HTR-8/SVneo (cell line): Measurements from ENCODE around the gene OSBPL5.
A peak's percentile ranks its signal among the peaks of the same experiment; 100 is the strongest.

Experiments used
- DNase-seq: peaks from one replicate; pipeline ENCODE4 v3.0.0; 2011; ENCODE audit warnings: low spot score, mixed read lengths; ENCODE audit not compliant: insufficient read length
- FAIRE-seq: peaks from 2 replicates; lab custom pipeline; 2011; peaks lifted over from hg19 to GRCh38; lab: Jason Lieb, UNC

OSBPL5 gene

DNA sequence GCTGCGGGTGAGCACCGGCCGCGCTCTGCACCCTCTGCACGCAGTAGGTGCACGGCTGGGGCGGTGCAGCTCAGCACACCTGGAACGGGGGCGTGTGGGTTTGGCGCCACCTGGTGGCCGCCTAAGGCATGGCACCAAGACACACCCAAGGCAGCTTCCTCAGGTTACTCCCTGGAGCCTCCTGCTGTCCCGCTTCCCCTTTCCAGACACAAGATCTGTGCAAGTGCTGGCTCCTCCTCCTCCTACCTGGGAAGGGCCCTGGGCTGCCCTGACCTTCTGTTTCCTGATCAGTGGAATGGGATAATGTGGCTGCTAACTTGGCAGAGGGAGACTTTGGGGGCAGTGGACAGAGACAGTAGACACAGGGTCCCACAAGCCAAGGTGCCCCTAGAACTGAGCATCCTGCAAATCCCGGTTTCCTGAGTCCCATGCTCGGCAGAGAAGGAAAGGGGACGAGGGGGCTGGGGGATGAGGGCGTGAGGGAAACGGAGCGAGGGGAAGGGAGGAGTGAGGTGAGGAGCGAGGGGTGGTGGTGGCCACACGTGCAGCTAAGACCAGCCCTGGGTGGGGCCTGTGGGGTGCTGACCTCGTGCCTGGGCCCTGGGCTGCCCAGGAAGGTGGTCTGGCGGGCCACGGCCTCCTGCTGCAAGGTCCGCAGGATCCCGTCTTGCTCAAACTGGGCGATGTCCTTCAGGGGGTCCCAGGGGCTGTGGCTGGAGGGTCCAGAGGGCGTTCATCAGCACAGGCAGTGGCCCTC, 73.1 kb downstream of the OSBPL5 start:
- DNase-seq, result peak; percentile 91
- peak; percentile 95 for FAIRE-seq

DNA sequence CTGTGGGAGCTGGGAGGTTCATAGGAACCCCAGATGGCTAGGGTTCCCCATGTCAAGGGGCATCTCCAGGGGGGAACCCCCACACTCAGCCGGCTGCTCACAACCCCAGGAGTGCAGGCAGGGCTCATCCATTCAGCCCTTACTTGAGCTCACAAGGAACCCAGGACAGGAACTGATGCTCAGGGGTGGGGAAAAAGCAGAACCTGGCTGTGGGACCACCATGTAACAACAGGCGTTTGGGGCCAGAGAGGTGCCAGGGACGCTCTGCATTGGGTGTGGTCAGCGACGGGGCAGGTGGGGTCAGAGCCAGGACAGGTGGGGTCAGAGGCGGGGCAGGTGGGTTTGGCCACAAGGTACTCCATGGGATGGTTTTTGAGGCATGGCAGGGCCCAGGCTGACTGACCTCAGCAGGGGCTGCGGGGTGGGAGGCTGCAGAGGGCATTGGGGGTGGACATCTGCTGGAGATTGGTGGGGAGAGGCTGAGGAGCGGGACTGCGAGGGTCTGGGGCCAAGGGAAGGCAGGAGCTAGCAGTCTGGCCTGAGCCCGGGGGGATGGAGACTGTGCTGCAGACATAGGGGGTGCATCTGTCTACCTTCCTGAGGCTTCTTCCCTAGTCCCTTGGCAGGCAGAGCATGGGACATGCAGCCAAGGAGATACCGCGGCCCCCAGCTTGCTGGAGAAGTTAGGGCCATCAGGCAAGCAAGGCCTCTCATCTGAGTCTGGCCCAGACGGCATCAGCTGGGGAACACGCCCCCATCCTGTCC, 73.8 kb downstream of the OSBPL5 start:
- FAIRE-seq (no peak), DNase-seq (no peak)

DNA sequence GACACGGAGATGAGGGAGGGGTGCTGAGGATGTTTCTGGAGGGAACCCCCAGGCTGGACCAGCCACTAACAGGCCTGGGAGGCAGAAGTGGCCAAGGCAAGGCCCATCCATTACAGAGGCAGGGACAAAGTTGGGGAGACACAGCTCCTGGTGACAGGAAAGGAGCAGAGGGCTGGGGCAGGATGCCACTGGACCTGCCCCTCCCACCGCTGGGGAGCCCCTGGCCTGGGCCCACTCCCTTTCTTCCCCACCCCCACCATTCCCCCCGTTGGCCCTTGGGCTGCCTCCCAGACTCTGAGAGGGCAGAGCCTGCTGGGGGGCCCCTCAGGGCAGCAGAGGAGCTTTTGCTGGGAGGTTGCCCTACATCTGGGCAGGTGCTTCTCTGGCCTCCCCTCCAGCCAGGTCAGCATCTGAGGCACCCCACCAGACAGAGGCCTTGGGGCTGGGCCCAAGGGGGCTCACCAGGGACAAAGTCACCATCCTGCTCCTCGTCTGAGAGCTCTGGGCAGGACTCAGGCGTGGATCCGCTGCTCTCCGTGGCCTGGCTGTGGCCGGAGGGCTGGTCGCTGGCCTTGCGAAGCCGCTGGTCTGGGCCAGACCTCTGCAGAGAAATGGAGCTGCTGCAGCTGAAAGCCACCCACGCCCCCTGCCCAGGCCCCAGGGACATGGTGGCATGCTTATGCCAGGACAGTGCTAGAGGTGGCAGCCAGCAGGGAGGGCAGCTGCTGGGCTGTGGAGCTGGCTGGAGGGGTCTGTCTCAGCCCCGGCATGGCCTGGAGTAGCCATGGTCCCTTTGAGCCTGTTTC, 74.8 kb downstream of the OSBPL5 start:
- no peak for FAIRE-seq

DNA sequence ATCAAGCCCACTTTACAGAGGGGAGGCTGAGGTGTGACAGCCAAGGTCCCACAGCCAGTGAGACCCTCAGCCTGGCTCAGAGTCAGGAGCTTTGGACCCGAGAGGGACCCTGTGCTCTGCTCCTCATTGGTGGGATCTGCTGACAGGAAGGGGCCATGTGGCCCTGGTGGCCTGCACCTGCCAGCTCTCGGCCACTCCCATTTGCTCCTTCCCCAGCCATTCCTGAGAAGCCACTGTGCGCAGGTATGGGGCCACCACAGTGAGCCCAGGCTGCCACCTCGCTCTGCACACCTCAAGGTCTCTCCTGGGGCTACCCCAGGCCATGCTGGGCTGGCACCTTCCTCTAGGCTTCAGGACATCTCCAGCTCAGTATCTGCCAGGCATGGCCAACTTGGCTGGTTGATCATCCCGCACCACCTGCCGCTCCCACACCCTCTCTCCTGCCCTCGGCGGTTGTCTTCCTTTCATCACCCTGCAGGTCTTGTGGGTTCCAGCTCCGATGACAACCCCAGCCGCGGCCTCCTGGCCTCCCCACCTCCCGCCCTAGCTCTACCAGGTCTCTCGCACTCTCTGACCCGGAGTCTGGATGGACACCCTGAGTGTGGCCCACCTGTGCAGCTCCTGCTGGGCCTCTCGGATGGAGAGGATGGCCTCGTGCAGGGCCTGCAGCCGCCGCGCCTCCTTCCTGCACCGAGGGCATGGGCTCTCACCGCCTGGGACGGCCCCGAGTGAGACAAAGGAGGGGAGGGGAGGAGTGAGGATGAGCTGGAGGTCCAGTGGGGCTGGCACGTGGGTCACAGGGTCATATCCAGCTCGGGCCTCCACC, 75.7 kb downstream of the OSBPL5 start:
- DNase-seq, result no peak
- no peak for FAIRE-seq

More for the DNA sequence above, 74.8 kb downstream of the OSBPL5 start:
- DNase-seq, result no peak

DNA sequence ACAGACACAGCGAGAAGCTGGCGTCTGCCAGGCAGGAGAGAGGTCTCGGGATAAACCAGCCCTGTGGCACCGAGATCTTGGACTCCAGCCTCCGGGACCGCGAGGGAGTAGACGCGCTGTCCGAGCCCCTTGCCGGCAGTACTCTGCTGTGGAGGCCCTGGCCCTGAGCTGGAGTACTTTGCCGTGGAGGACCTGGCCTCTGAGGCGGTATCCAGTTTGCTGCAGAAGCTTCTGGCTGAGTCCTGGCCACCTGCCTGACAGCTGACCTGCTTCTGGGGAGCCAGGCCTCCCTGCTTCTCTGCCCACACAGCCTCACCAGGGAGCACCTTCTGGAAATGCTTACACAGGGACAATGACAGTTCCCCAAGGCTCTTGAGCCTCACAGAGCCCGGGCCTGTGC, 76.3 kb downstream of the OSBPL5 start:
- DNase-seq (no peak), FAIRE-seq (no peak)

DNA sequence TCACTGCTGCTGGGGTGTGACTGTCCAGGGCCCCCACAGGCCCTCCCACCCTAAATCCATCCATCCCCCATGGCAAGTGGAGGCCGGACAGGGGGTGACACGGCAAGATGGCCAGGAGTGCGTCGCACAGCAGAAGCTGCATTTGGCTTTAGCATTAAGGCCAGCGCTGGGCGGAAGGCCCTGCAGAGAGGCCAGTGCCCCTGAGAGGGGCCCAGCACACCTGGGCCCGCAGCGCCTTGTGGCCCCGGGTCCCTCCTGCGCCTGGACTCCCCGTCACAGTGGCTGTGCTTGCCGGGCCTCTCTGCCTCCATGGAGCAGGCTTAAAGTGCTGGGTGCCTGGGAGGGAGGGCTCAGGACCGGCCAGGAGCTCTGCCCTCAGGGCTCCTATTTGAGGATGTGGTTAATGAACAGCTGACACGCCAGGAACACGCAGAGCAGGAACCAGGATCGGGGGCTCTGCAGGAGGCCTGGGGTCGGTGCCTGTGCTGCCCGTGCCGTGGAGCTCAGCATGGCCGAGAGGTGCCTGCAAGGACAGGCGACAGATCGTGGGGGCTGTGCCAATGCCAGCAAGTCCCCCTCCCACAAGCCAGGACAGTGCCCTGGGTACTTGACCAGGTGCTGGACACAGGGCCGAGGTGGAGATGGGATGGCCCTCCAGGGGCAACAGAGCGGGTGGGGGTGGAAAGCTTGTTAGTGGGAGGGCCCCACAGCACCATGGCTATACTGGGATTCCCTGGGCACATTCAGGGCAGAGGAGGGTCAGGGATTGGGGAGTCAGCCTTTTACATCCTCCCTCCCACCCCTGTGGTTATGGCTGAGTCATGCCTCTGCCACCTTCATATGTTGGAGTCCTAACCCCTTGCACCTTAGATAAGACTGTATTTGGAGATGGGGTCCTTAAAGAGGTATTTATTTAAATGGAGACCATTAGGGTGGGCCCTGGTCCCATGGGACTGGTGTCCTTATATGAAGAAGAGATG, 77.0 kb downstream of the OSBPL5 start:
- DNase-seq, result no peak
- peak; percentile 52 for FAIRE-seq

DNA sequence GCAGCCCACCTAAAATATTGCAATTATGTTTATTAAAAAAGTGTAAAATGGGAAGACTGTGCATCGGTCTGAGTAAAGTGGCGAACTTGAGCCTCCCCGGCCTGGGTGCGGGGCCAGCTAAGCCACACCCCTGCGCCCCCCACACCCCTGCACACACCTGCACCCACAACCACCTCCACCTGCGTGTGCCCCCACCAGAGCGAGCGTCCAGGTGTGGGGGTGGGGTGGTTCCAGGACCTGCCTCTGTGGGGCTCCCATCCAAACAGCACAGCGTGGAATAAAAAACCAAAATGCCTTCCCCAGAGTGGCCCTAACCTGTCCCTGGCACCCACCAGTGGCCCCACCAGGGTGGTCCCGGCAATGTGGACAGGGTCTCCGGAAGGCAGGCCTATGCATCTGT, 77.7 kb downstream of the OSBPL5 start:
- DNase-seq, result no peak
- FAIRE-seq, result no peak

DNA sequence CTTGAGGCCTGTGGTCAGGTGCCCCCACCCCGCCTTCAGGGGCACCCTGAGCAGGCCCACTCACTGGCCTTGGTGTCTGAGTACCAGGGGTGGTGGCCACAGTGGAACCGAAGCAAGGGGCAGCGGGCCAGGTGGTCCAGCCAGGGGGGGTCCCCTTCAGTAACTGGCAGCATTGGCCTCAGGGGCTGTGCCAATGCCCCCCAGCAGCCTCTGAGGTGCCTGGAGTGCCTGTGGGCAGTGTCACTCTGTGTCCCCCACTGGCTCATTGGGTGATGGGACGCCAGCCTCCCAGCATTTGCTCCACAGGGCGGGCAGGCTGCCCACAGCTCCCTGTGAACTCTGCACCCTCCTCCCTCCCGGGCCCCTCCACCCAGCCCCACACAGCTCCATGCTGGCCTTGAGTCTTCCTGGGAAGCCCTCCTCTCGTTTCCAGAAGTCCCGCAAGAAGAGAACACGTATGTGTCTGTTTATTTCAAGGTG, 78.4 kb downstream of the OSBPL5 start:
- FAIRE-seq, result no peak
- no peak for DNase-seq

DNA sequence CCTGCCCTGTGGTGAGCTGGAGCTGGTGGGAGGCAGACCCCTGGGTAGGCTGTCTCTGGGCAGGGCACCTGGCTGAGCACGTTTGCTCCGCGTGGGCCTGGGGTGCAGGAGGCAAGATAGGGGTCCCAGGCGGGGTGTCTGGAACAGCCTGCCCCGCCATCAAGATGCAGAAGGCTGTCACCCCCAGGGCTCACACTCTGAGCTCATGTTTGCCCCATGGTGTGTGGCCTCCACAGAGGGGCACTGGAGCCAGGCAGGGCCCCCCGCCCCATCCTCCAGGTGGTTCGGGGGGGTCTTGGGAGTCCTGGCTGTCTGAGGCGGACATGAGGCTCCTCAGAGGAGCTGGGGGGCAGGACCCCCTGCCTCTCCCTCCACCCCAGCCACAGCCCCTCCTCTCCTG, 79.0 kb downstream of the OSBPL5 start:
- FAIRE-seq (no peak), DNase-seq (no peak)

DNA sequence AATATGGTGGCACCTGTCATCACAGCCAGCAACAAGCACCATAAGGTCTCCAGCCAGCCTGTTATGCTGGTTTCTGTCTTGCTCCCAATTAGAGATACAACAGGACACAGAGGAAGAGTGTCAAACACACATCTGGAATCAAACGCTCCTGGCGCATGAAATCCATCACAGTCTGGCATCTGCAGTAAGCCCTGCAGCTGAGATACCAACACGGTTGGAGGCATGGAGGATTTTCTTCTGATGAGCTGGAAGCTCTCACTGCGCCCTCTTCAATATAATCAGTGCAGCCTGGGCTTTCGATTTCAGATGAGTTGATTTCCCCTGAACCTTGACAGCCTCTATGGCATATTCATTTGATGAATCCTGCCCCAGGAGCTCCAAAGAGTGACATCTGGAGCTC, 80.1 kb downstream of the OSBPL5 start:
- FAIRE-seq (no peak), DNase-seq (no peak)

DNA sequence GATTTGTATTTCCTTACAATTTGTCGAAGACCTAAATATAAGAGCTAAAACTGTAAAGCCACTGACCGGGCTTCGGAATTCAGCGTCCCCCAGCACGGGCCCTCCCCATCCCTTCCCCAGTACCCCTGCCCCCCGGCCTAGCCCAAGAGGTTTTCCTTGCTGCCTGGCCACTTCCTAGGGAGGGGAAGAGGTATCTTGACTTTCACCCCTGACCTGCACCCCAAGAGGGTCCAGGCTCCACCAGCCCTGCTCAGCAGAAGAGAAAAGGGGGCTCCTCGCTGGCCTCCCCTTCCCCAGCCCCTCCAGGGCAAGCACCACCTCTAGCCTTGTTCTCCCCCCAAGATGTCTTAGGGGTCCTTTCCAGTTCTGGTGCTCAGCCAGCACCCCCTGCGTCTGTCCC, 81.8 kb downstream of the OSBPL5 start:
- FAIRE-seq, result no peak

DNA sequence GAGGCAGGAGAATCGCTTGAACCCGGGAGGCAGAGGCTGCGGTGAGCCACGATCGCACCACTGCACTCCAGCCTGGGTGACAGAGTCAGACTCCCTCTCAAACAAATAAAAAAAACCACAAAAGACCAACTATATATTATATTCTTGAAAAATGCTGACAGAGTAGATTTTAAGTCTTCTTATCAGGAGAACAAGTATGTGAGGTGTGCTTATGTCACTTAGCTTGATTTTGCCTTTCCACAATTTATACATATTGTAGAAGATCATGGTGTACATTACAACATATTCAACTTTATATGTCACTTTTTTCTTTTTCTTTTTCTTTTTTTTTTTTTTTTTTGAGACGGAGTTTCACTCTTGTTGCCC, 83.7 kb downstream of the OSBPL5 start:
- FAIRE-seq, result no peak

More for the DNA sequence above, 81.8 kb downstream of the OSBPL5 start:
- DNase-seq, result no peak

DNA sequence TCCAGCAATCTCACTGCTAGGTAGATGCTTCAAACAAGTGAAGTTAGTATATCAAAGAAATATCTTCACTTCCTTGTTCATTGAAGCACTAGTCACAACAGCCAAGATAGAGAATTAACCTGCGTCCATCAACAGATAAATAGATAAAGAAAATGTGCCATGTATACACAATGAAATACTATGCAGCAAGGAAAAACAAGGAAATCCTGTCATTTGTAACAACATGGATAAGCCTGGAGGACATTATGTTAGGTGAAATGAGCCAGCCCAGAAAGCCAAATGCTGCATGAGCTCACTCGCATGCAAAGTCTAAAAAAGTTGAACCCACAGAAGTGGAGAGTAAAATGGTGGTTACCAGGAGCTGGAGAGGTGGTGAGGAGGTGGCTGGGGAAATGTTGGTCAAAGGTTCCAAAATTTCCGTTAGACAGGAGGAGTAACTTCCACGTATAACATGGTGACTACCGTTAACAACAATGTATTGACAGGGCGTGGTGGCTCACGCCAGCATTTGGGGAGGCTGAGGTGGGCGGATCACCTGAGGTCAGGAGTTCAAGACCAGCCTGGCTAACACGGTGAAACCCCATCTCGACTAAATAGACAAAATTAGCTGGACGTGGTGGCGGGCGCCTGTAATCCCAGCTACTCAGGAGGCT, 84.3 kb downstream of the OSBPL5 start:
- no peak for DNase-seq
- FAIRE-seq, result no peak

More for the DNA sequence above, 83.7 kb downstream of the OSBPL5 start:
- no peak for DNase-seq

DNA sequence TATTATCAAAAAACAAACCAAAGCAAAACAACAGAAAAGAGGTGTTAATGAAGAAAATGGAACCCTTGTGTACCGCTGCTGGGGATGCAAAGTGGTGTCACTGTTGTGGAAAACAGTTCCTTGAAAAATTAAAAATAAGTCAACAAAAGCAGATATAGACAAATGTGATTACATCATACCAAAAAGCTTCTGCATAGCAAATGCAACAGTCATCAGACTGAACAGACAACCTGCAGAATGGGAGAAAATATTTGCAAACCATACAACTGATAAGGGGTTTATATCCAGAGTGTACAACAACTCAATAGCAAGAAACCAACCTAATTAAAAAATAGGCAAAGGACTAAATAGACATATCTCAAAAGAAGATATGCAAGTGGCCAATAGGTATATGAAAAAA, 85.0 kb downstream of the OSBPL5 start:
- no peak for FAIRE-seq
- no peak for DNase-seq

DNA sequence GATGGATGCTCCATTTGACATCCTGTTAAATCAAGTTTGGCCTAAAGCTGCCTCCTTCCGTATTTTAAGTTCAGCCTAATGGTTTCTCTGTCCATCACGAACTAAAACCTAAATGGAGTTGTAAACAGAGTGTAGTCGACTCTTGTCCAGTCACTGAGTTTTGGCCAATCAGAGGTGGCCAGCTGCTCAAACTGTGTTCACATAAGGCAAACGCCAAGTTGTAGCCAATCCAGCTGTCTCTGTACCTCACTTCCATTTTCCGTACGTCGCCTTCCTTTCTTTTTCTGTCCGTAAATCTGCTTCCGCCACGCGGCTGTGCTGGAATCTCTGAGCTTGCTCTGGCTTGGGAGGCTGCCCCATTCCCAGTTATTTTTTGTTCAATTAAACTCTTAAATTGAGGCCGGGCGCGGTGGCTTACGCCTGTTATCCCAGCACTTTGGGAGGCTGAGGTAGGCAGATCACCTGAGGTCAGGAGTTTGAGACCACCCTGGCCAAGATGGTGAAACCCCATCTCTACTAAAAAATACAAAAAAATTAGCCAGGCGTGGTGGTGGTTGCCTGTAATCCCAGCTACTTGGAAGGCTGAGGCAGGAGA, 87.2 kb downstream of the OSBPL5 start:
- FAIRE-seq (no peak), DNase-seq (no peak)

DNA sequence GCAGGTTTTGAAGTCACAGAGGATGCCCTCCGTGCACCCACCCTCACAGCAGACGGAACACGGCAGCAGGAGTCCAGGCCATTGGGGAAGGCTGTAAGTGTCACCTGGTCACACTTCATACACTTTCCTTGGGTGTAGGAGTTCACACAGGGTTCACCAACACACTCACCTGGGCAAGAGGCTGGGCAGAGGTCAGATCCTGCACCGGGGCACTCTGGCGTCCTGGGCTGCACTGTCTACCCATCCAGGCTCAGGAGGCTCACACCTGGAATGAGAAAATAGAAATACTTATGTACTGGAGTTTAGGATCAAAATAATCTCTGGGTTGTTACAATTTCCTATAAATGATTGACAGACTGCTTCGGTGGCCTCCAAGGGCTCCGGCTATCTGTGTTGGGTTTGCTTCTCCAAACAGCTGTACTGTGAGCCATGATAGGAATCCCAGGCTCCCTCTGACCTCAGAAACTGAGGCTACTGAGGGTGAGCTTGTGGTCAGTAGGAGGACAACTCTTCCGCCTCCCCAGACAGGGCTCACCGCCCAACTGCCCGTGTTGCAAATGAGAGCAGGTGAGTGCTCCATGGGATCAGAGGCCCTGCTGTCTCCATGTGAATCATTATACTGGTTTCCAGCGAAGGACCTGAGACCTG, 87.8 kb downstream of the OSBPL5 start:
- DNase-seq, result no peak
- FAIRE-seq, result no peak

DNA sequence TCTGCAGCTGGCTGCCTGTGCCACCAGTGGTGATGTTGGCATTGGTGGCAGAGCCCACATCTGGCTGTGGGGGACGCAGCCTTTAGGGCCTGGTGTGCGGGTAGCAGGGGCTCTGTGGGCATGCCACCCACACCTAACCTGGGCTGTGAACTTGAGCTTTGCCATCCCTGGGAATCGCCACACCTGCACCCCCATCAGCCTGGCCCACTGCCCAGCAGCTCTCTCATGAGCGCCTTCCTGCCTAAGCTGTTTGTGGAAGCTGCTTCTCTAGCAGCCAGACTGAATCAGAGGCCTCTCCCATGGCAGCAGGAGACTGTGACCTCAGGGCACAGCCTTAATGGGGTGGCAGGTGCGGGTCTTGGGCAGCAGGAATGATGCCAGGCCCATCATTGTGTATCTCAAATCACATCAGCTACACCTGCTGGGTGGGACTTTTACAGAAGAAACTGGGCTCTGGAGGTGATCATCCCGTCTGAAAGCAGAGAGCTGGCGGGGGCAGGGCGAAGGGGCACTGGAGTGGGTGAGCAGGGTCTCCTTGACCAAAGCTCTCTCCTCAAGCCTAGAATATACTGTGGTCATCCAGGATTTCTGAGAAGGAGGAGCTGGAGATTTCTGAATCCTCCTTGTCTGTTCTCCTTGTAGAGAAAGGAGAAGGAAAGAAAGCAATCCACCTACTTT, 90.1 kb downstream of the OSBPL5 start:
- FAIRE-seq (no peak), DNase-seq (no peak)
